ENCODE results near the gene ARHGAP20.

DNA sequence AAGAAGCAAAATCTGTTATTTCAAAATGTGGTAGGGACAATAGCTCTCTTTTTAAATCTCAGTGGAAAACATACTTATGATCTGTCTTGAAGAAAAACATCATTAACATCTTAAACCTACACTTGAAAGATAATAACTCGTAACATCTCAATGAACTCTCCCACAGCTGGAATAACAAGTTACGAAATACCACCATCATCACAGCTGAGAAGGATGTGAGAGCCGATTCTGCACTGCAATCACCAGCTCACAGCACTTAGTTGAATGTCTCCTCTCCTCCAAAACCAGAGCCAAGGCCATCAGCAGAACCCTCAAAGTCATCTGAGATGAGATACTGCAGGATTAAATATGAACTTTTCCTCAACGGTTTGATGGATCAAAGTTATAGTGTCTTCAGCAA is 124.3 kb downstream of the ARHGAP20 start:
- TF ChIP-seq, protein P1, sequence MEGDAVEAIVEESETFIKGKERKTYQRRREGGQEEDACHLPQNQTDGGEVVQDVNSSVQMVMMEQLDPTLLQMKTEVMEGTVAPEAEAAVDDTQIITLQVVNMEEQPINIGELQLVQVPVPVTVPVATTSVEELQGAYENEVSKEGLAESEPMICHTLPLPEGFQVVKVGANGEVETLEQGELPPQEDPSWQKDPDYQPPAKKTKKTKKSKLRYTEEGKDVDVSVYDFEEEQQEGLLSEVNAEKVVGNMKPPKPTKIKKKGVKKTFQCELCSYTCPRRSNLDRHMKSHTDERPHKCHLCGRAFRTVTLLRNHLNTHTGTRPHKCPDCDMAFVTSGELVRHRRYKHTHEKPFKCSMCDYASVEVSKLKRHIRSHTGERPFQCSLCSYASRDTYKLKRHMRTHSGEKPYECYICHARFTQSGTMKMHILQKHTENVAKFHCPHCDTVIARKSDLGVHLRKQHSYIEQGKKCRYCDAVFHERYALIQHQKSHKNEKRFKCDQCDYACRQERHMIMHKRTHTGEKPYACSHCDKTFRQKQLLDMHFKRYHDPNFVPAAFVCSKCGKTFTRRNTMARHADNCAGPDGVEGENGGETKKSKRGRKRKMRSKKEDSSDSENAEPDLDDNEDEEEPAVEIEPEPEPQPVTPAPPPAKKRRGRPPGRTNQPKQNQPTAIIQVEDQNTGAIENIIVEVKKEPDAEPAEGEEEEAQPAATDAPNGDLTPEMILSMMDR (conservative IDR thresholded peaks at IDR 0.05; ENCODE audit: low read length) = no peak
- TF ChIP-seq EZH2phosphoT487 (IDR thresholded peaks at IDR 0.05; ENCODE audit: borderline replicate concordance, low read depth, low read length) = no peak
